Osteocyte (in vitro differentiated cells): Measurements from ENCODE around the gene TGIF1. TPM values are rescaled to one million over a fixed set of nuclear protein-coding genes. Genes with fewer than 3 reads are reported as not detected.

Experiments used
- DNase-seq: peaks from one replicate; pipeline ENCODE4 v3.0.0; 2021; ENCODE audit warnings: mixed read lengths; ENCODE audit not compliant: unreplicated experiment; ENCODE audit errors: extremely low spot score
- H3K27ac Mint-ChIP-seq: one replicate; pipeline ENCODE4 v1.8.0; 2021; ENCODE audit warnings: mild to moderate bottlenecking, mixed read lengths; ENCODE audit not compliant: unreplicated experiment
- H3K27me3 Mint-ChIP-seq: one replicate; pipeline ENCODE4 v1.8.0; 2021; ENCODE audit warnings: mixed read lengths; ENCODE audit not compliant: unreplicated experiment
- H3K36me3 Mint-ChIP-seq: one replicate; pipeline ENCODE4 v1.8.0; 2021; ENCODE audit warnings: mixed read lengths; ENCODE audit not compliant: unreplicated experiment
- H3K4me1 Mint-ChIP-seq: one replicate; pipeline ENCODE4 v1.8.0; 2021; ENCODE audit warnings: mixed read lengths; ENCODE audit not compliant: unreplicated experiment
- H3K4me3 Mint-ChIP-seq: one replicate; pipeline ENCODE4 v1.8.0; 2021; ENCODE audit warnings: mild to moderate bottlenecking, moderate library complexity, mixed read lengths; ENCODE audit not compliant: unreplicated experiment
- H3K9me3 Mint-ChIP-seq: one replicate; pipeline ENCODE4 v1.8.0; 2021; ENCODE audit warnings: mixed read lengths; ENCODE audit not compliant: unreplicated experiment
- total RNA-seq: library from RNA; stranded (reverse); gene quantifications from 2 replicates; pipeline ENCODE4 v1.2.1, GENCODE V29; 2021
- TF ChIP-seq, protein P1 (sequence below): fragments of 200-600 bp; sonication (generic); IDR thresholded peaks from 2 replicates; pipeline ENCODE4 v1.5.0; 2021; ENCODE audit warnings: antibody characterized with exemption, mild to moderate bottlenecking, moderate library complexity

Gene TGIF1
- total RNA-seq, 1 donor from 2014 or later = 83.0 TPM

DNA sequence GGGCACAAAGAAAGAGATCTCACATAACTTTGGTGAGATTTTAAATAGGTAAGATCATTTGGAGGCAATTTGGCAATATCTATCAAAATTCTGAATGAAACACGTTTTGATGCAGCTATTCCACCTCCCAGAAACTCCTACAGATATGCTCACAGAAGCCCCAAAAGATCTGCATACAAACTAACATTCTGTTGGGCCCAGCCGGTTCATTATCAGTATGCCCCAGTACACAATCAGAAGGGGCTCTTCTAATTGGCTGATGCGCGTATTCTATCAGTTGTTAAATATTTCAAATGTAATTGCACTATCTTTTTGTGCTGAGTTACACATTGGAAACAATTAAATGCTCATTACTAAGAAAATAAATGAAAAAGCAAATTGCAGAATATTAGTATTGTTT, 7.1 kb upstream of the TGIF1 start:
- H3K27me3 Mint-ChIP-seq = no peaks in the 10 kb centered on the region
- no peak overlapping the region for H3K4me3 Mint-ChIP-seq
- H3K4me1 Mint-ChIP-seq = peaks cover 20% of the 10 kb centered on the region

DNA sequence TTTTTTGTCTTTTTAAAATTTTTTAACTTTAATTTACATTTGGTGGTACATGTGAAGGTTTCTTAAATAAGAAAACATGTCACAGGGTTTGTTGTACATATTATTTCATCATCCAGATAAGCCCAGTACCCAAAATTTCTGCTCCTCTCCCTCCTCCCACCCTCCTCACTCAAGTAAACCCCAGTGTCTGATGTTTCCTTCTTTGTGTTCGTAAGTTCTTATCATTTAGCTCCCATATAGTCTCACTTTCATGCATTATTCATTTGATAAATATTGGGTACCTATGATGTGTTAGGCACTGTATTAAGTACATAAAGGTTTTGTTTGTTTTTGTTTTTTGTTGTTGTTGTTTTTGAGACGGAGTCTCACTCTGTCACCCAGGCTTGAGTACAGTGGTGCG, 5.7 kb upstream of the TGIF1 start:
- Mint-ChIP-seq H3K27ac (no peak overlapping the region), H3K4me1 (peaks cover 20% of the 10 kb centered on the region), H3K9me3 (no peaks in the 10 kb centered on the region), H3K27me3 (no peaks in the 10 kb centered on the region), H3K4me3 (no peak overlapping the region), H3K36me3 (no peaks in the 10 kb centered on the region)
- no peak for DNase-seq
- TF ChIP-seq, protein P1, sequence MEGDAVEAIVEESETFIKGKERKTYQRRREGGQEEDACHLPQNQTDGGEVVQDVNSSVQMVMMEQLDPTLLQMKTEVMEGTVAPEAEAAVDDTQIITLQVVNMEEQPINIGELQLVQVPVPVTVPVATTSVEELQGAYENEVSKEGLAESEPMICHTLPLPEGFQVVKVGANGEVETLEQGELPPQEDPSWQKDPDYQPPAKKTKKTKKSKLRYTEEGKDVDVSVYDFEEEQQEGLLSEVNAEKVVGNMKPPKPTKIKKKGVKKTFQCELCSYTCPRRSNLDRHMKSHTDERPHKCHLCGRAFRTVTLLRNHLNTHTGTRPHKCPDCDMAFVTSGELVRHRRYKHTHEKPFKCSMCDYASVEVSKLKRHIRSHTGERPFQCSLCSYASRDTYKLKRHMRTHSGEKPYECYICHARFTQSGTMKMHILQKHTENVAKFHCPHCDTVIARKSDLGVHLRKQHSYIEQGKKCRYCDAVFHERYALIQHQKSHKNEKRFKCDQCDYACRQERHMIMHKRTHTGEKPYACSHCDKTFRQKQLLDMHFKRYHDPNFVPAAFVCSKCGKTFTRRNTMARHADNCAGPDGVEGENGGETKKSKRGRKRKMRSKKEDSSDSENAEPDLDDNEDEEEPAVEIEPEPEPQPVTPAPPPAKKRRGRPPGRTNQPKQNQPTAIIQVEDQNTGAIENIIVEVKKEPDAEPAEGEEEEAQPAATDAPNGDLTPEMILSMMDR = no peak

More for the DNA sequence above, 7.1 kb upstream of the TGIF1 start:
- Mint-ChIP-seq H3K27ac (no peak overlapping the region), H3K9me3 (no peaks in the 10 kb centered on the region), H3K36me3 (no peaks in the 10 kb centered on the region)
- DNase-seq = no peak
- TF ChIP-seq, protein P1 = no peak

DNA sequence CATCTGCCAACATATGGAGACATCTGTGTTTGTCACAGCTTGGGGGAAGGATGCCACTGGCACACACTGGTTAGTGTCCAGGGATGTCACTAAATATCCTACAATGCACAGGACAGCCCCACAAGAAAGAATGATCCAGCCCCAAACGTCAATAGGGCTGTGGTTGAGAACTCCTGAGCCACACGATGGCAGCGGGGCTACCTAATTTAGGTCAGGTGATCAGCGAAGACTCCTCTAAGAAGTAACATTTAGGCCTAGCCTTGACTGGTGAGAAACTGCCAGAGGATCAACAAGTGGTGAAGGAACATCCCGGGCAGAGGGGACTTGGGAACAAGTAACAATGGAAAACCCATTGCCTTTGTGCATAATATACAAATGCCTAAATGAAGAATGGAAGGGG, 5.0 kb upstream of the TGIF1 start:
- no peak for DNase-seq
- TF ChIP-seq, protein P1 = no peak
- H3K36me3 Mint-ChIP-seq = no peaks in the 10 kb centered on the region
- no peaks in the 10 kb centered on the region for H3K9me3 Mint-ChIP-seq
- peaks cover 20% of the 10 kb centered on the region for H3K4me1 Mint-ChIP-seq
- no peaks in the 10 kb centered on the region for H3K27me3 Mint-ChIP-seq
- H3K27ac Mint-ChIP-seq = peak overlapping the region; percentile 38
- H3K4me3 Mint-ChIP-seq = no peak overlapping the region

DNA sequence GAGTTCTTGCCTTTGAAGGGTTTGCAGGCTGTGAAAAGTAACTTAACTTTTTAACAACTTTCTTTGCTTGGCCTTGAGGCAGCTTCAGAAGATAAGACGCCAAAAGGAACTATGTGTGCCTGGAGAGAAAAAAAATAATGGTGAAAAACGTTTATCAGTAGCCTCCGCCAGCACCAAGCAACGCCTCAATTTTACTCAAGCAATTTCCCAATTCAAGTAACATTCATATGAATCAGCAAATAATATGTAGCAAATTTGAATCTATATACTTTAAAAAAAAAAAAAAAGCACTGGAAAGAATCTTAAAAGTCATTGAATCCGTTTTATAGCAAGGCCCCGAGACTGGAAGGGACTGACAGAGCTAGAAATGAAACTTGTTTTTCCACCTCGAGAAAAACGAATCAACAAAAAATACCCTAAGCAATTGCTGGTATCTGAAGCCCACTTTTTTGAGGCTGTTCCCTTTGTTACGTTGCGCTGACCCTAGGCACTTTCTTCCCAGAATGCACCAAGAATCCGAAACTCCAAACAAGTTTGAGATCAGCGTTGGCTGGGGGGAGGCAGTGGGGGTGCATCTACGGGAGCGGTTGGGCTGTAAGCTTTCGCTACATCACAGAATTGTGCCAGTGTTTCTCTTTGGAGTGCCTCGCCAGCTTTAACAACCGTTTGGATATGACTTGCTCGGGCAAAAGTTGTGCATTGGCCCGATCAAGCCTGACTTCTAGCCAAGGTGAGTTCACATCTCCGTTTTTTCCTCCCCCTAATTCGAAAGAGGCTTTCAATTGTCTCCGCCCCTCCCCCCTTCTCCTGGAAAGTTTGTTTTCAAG, 2.7 kb upstream of the TGIF1 start:
- peak; percentile 85 for DNase-seq
- Mint-ChIP-seq H3K4me1 (peaks cover 20% of the 10 kb centered on the region), H3K4me3 (peak overlapping the region; percentile 87), H3K9me3 (no peaks in the 10 kb centered on the region), H3K36me3 (no peaks in the 10 kb centered on the region), H3K27me3 (no peaks in the 10 kb centered on the region), H3K27ac (peak overlapping the region; percentile 99)
- TF ChIP-seq, protein P1 = no peak
